Mesenchymal stem cell (in vitro differentiated cells and primary cell): Measurements from ENCODE around the gene MORC4.

ENCODE experiments used
- DNase-seq: peaks from one replicate; pipeline ENCODE4 v3.0.0-alpha.2; 2013
- H2AFZ ChIP-seq: one replicate; pipeline ENCODE4 v1.6.1; 2013; ENCODE audit warnings: low read depth, mild to moderate bottlenecking, control low read depth, inconsistent platforms, low read length, moderate library complexity
- H2AK5ac ChIP-seq: 2 replicates; pipeline ENCODE4 v1.6.1; 2013; ENCODE audit warnings: low read length, moderate library complexity, mild to moderate bottlenecking, inconsistent platforms; ENCODE audit not compliant: severe bottlenecking
- H2BK120ac ChIP-seq: one replicate; pipeline ENCODE4 v1.6.1; 2013; ENCODE audit warnings: low read depth, mild to moderate bottlenecking, inconsistent platforms, low read length, moderate library complexity
- H2BK12ac ChIP-seq, 2 experiments: one replicate each; pipeline ENCODE4 v1.6.1; 2013; ENCODE audit warnings: inconsistent platforms in 2 of 2, low read length in 2 of 2, mild to moderate bottlenecking in 2 of 2, moderate library complexity in 2 of 2, control low read depth in 1 of 2
- H2BK15ac ChIP-seq: one replicate; pipeline ENCODE4 v1.6.1; 2013; ENCODE audit warnings: mild to moderate bottlenecking, low read depth, inconsistent platforms; ENCODE audit not compliant: poor library complexity, severe bottlenecking
- H2BK5ac ChIP-seq: 2 replicates; pipeline ENCODE4 v1.6.1; 2013; ENCODE audit warnings: low read depth, mild to moderate bottlenecking, low read length, control low read depth, inconsistent platforms; ENCODE audit not compliant: poor library complexity, severe bottlenecking
- H3K14ac ChIP-seq, 2 experiments: one replicate each; pipeline ENCODE4 v1.6.1; 2013; ENCODE audit warnings: inconsistent platforms in 2 of 2, low read length in 2 of 2, control low read depth in 1 of 2, mild to moderate bottlenecking in 1 of 2, moderate library complexity in 1 of 2
- H3K18ac ChIP-seq, 2 experiments: one replicate each; pipeline ENCODE4 v1.6.1; 2013; ENCODE audit warnings: inconsistent platforms in 2 of 2, low read length in 2 of 2, control low read depth in 1 of 2, low read depth in 1 of 2, mild to moderate bottlenecking in 1 of 2
- H3K23ac ChIP-seq, 2 experiments: one replicate each; pipeline ENCODE4 v1.6.1; 2013; ENCODE audit warnings: inconsistent platforms in 2 of 2, low read length in 2 of 2, mild to moderate bottlenecking in 2 of 2, moderate library complexity in 2 of 2, control low read depth in 1 of 2
- H3K27ac ChIP-seq: 2 replicates; pipeline ENCODE4 v1.5.1; 2013; ENCODE audit warnings: mild to moderate bottlenecking, moderate library complexity, low read length, control low read depth, inconsistent platforms; ENCODE audit not compliant: poor library complexity, severe bottlenecking
- H3K27me3 ChIP-seq, 2 experiments: 2 replicates each; pipeline versions ENCODE4 v1.6.1 to v1.7.0; 2013; ENCODE audit warnings: low read length in 2 of 2, mild to moderate bottlenecking in 2 of 2, moderate library complexity in 2 of 2, control low read depth in 1 of 2, inconsistent platforms in 1 of 2; ENCODE audit not compliant: control insufficient read depth in 1 of 2, insufficient read depth in 1 of 2
- H3K36me3 ChIP-seq, 2 experiments: 2 replicates each; pipeline versions ENCODE4 v1.6.1 to v1.7.0; 2013; ENCODE audit warnings: low read length in 2 of 2, control low read depth in 1 of 2, inconsistent platforms in 1 of 2, low read depth in 1 of 2, mild to moderate bottlenecking in 1 of 2; ENCODE audit not compliant: insufficient read depth in 2 of 2, control insufficient read depth in 1 of 2
- H3K4ac ChIP-seq, 2 experiments: one replicate each; pipeline ENCODE4 v1.6.1; 2013; ENCODE audit warnings: inconsistent platforms in 2 of 2, low read length in 2 of 2, mild to moderate bottlenecking in 2 of 2, moderate library complexity in 2 of 2, control low read depth in 1 of 2, low read depth in 1 of 2
- H3K4me1 ChIP-seq: 2 replicates; pipeline ENCODE4 v1.6.1; 2013; ENCODE audit warnings: low read depth, low read length, control low read depth; ENCODE audit not compliant: control insufficient read depth, insufficient read depth
- H3K4me2 ChIP-seq: 2 replicates; pipeline ENCODE4 v1.6.1; 2013; ENCODE audit warnings: low read length, mild to moderate bottlenecking, inconsistent platforms; ENCODE audit not compliant: poor library complexity, severe bottlenecking
- H3K4me3 ChIP-seq, 2 experiments: 2 replicates each; pipeline versions ENCODE4 v1.5.1 to v1.7.0; 2013; ENCODE audit warnings: low read length in 2 of 2, mild to moderate bottlenecking in 2 of 2, control low read depth in 1 of 2, low read depth in 1 of 2; ENCODE audit not compliant: insufficient read depth in 1 of 2
- H3K79me1 ChIP-seq: replicated peaks from 2 replicates; pipeline ENCODE4 v1.6.1; 2013; ENCODE audit warnings: mild to moderate bottlenecking, control low read depth, low read length, inconsistent platforms; ENCODE audit not compliant: poor library complexity, severe bottlenecking
- H3K9ac ChIP-seq: 2 replicates; pipeline ENCODE4 v1.7.0; 2013; ENCODE audit warnings: mild to moderate bottlenecking, low read length, moderate library complexity
- H3K9me3 ChIP-seq: 2 replicates; pipeline ENCODE4 v1.7.0; 2013; ENCODE audit warnings: mild to moderate bottlenecking, low read length; ENCODE audit not compliant: control insufficient read depth
- H4K8ac ChIP-seq: one replicate; pipeline ENCODE4 v1.6.1; 2013; ENCODE audit warnings: inconsistent platforms, mild to moderate bottlenecking, low read length, moderate library complexity
- H4K91ac ChIP-seq: one replicate; pipeline ENCODE4 v1.6.1; 2013; ENCODE audit warnings: mild to moderate bottlenecking, low read length, inconsistent platforms
- WGBS: methylation state at CpG from one replicate; pipeline ENCODE4 v1.1.7; 2013; ENCODE audit warnings: mixed read lengths; 5-methylcytosine and 5-hydroxymethylcytosine counted together

Gene MORC4

DNA sequence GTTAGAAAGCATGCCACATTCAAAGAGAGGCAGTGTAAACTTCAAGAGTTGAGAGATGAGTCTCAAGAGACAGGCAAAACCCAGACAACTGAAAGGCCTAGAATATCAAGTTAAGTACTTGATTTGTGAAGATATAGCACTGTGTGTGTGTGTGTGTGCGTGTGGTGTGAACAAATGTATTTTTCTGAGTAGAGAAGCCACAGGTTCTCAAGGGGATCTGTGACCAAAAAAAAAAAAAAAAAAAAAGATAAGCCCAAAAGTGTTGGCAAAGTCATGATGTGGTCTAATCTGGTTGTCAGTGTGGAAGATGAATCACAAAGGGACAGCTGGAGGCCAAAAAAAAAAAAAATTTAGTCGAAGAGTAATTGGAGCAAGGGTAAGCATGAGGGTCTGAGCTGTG is 100.7 kb downstream of the MORC4 start:
- Histone ChIP-seq H2AFZ (no peak overlapping the region), H2BK5ac (no peak overlapping the region), H4K91ac (no peak overlapping the region), H3K79me1 (no peaks in the 10 kb centered on the region), H2BK15ac (no peak overlapping the region), H2AK5ac (no peak overlapping the region), H3K4me2 (no peak overlapping the region), H3K4me1 (peaks cover 13% of the 10 kb centered on the region), H4K8ac (no peak overlapping the region), H3K9me3 (no peaks in the 10 kb centered on the region), H3K9ac (no peak overlapping the region), H3K4me3 (no peak overlapping the region), H3K14ac (no peak overlapping the region), H3K23ac (no peak overlapping the region), H2BK12ac (no peak overlapping the region), H3K18ac (no peak overlapping the region), H3K27ac (no peak overlapping the region), H3K4ac (no peak overlapping the region), H2BK120ac (no peak overlapping the region), H3K27me3 (peaks cover 0 to 49% of the 10 kb centered on the region in 2 experiments), H3K36me3 (no peaks in the 10 kb centered on the region)
- peak; percentile 7 for DNase-seq
- WGBS = 93% methylated on average over 1 of the region's 2 CpGs

DNA sequence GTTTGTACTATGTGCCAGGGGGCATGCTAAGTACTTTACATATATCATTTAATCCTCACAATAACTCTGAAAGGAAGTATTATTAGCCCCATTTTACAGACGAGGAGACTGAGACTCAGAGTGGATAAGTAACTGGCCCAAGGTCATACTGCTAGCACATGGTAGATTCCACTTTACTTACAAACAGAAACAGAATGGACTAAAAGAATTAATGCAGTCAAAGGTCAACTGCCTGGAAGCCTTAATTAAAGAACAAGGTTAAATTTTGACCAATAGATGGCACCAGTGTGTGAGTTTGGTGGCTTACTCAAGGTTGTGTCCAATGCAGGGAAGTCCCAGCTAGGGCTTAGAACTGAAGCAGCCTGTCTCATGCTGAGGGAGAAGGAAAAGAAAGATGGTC is 101.5 kb downstream of the MORC4 start:
- H2BK15ac ChIP-seq = no peak overlapping the region

DNA sequence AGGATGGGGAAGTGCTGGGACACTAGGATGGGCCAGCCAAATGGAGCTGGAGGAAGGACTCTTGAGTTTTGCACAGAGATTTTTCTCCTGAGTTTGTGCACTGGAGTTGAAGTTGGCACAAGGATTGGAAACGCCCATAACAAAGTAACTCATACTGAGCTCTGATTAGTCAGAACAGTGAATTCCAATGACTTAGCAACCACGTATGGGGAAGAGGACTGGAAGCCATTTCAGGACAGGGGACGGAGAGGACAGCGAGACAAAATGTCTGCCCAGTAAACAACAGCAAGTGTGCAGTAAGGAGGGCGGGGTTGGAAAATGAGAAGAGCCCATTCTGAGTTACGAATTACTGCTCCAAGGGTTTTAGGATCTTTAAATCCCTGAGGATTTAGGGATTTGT is 102.8 kb downstream of the MORC4 start:
- H3K4ac ChIP-seq = no peak overlapping the region
- no peak overlapping the region for H2BK120ac ChIP-seq
- no peak overlapping the region for H2AFZ ChIP-seq
- H3K27ac ChIP-seq = no peak overlapping the region
- no peak overlapping the region for H3K23ac ChIP-seq
- H3K4me3 ChIP-seq = no peak overlapping the region
- no peak overlapping the region for H2BK12ac ChIP-seq
- H2BK15ac ChIP-seq = no peak overlapping the region
- peaks cover 6% of the 10 kb centered on the region for H3K4me1 ChIP-seq
- H3K79me1 ChIP-seq = no peaks in the 10 kb centered on the region
- no peak overlapping the region for H3K18ac ChIP-seq
- WGBS = 76% methylated on average over 4 of the region's 6 CpGs
- H3K14ac ChIP-seq = no peak overlapping the region
- no peaks in the 10 kb centered on the region for H3K36me3 ChIP-seq
- no peak overlapping the region for H4K91ac ChIP-seq
- DNase-seq = no peak
- H3K9ac ChIP-seq = peak overlapping the region; percentile 47
- H2AK5ac ChIP-seq = no peak overlapping the region
- H4K8ac ChIP-seq = no peak overlapping the region
- H2BK5ac ChIP-seq = no peak overlapping the region
- H3K4me2 ChIP-seq = no peak overlapping the region
- H3K9me3 ChIP-seq = no peaks in the 10 kb centered on the region
- peaks cover 0 to 46% of the 10 kb centered on the region in 2 experiments for H3K27me3 ChIP-seq

More for the DNA sequence above, 101.5 kb downstream of the MORC4 start:
- Histone ChIP-seq H3K4me3 (no peak overlapping the region), H3K23ac (no peak overlapping the region), H3K9me3 (no peaks in the 10 kb centered on the region), H3K79me1 (no peaks in the 10 kb centered on the region), H2AK5ac (no peak overlapping the region), H3K36me3 (no peaks in the 10 kb centered on the region), H3K4ac (no peak overlapping the region), H4K8ac (no peak overlapping the region), H3K9ac (no peak overlapping the region), H2BK120ac (no peak overlapping the region), H3K27ac (no peak overlapping the region), H2AFZ (no peak overlapping the region), H3K14ac (no peak overlapping the region), H2BK12ac (no peak overlapping the region), H3K4me1 (peaks cover 8% of the 10 kb centered on the region), H2BK5ac (no peak overlapping the region), H3K4me2 (no peak overlapping the region), H3K18ac (no peak overlapping the region), H3K27me3 (peaks cover 0 to 46% of the 10 kb centered on the region in 2 experiments), H4K91ac (no peak overlapping the region)
- WGBS = no CpG with 5 or more reads among the region's 1 CpG
- DNase-seq = peak; percentile 67

DNA sequence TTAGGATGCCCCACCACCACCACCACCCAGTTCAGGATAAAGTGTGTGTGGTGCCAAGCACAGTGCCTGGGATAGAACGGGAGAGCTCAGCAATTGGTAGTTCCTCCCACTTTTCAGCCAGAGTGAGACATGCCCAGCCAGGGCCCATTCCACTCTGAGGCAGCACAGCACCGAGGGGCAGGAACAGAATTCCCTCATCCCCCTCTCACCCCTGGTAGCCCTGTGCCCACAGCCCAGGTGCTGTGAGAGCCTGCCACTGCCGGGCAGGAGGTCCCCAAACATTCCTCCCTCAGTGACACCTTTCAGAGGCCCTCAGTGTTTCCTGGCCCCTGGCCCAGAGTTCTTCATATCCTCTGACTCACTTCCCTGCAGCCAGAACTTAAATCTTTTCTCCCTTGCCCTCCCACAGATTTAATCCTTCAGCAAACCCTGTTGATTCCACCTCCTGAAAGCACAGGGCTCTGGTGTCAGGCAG is 105.0 kb downstream of the MORC4 start:
- H4K8ac ChIP-seq = peak overlapping the region; percentile 80
- peak overlapping the region; percentile 21 to 38 for H3K18ac ChIP-seq
- peaks cover 6% of the 10 kb centered on the region for H3K4me1 ChIP-seq
- 8% methylated on average over 3 of the region's 3 CpGs for WGBS
- DNase-seq = peak; percentile 64
- H2AK5ac ChIP-seq = no peak overlapping the region
- H3K14ac ChIP-seq = no peak overlapping the region
- H2BK120ac ChIP-seq = no peak overlapping the region
- H3K4me3 ChIP-seq = no peak overlapping the region
- no peak overlapping the region for H2BK15ac ChIP-seq
- no peak overlapping the region for H3K4me2 ChIP-seq
- no peaks in the 10 kb centered on the region for H3K9me3 ChIP-seq
- H3K79me1 ChIP-seq = no peaks in the 10 kb centered on the region
- H3K23ac ChIP-seq = no peak overlapping the region
- no peak overlapping the region for H3K4ac ChIP-seq
- H3K27ac ChIP-seq = peak overlapping the region; percentile 86
- peak overlapping the region in 1 of 2 experiments; percentile 63 for H2BK12ac ChIP-seq
- H3K27me3 ChIP-seq = peaks cover 0 to 42% of the 10 kb centered on the region in 2 experiments
- H2AFZ ChIP-seq = no peak overlapping the region
- H3K9ac ChIP-seq = peak overlapping the region; percentile 60
- no peaks in the 10 kb centered on the region for H3K36me3 ChIP-seq
- H4K91ac ChIP-seq = peak overlapping the region; percentile 39
- no peak overlapping the region for H2BK5ac ChIP-seq
